ENCODE data around the gene HEG1. TPM values are rescaled to one million over a fixed set of nuclear protein-coding genes. Genes with fewer than 3 reads are reported as not detected.
A peak's percentile ranks its signal among the peaks of the same experiment; 100 is the strongest.

HEG1 gene
- total RNA-seq, 6 experiments from 2014 or later, result 88.6 to 126 (median 105) TPM

- Mint-ChIP-seq H3K4me1 (ENCODE audit: low read depth) (peaks cover 59% of the 10 kb centered on the region), H3K27me3 (ENCODE audit: insufficient read depth) (peaks cover 4% of the 10 kb centered on the region; the same call in 1 of the 2 replicates), H3K9me3 (peaks cover 6% of the 10 kb centered on the region; the same call in 1 of the 2 replicates), H3K4me3 (no peak overlapping the region), H3K36me3 (ENCODE audit: low read depth) (peaks cover 7% of the 10 kb centered on the region), H3K27ac (no peak overlapping the region)
- no peak for TF ChIP-seq CTCF (IDR thresholded peaks at IDR 0.05)
- no peak for DNase-seq
These were observed 22.1 kb upstream of the HEG1 start for GRCh38 chr3:125077864-125078263.

GRCh38 chr3:125076464-125076863, 20.7 kb upstream of the HEG1 start:
- no peak for TF ChIP-seq CTCF (IDR thresholded peaks at IDR 0.05)
- no peak overlapping the region for H3K27ac Mint-ChIP-seq
- H3K27me3 Mint-ChIP-seq (ENCODE audit: insufficient read depth), result peaks cover 4% of the 10 kb centered on the region; the same call in 1 of the 2 replicates
- no peak for DNase-seq
- H3K4me1 Mint-ChIP-seq (ENCODE audit: low read depth), result peaks cover 57% of the 10 kb centered on the region
- H3K36me3 Mint-ChIP-seq (ENCODE audit: low read depth), result peaks cover 7% of the 10 kb centered on the region
- peaks cover 6% of the 10 kb centered on the region; the same call in 1 of the 2 replicates for H3K9me3 Mint-ChIP-seq
- no peak overlapping the region for H3K4me3 Mint-ChIP-seq

DNA sequence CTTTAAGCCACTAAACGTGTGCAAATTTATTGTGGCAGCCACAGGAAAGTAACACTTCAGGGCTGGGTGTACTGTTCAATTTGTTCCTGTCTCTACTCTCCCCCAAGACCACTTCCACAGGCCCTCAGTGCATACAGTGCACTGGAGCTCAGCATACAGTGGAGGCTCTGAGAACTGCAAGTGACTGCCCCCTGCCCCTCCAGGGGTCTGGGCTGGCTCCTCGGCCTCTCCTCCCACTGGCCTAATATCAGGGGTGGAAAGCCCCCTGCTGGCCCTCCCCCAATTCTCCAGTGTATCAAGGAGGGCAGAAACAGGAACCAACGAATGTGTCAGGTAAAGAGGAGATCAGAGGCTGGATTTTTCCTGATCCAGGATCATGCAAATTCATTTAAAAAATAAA, 19.9 kb upstream of the HEG1 start:
- Mint-ChIP-seq H3K4me1 (ENCODE audit: low read depth) (peaks cover 55% of the 10 kb centered on the region), H3K4me3 (no peak overlapping the region), H3K27me3 (ENCODE audit: insufficient read depth) (peaks cover 4% of the 10 kb centered on the region; the same call in 1 of the 2 replicates), H3K27ac (no peak overlapping the region), H3K9me3 (peaks cover 6% of the 10 kb centered on the region; the same call in 1 of the 2 replicates), H3K36me3 (ENCODE audit: low read depth) (peaks cover 7% of the 10 kb centered on the region)
- no peak for TF ChIP-seq CTCF (IDR thresholded peaks at IDR 0.05)
- no peak for DNase-seq

DNA sequence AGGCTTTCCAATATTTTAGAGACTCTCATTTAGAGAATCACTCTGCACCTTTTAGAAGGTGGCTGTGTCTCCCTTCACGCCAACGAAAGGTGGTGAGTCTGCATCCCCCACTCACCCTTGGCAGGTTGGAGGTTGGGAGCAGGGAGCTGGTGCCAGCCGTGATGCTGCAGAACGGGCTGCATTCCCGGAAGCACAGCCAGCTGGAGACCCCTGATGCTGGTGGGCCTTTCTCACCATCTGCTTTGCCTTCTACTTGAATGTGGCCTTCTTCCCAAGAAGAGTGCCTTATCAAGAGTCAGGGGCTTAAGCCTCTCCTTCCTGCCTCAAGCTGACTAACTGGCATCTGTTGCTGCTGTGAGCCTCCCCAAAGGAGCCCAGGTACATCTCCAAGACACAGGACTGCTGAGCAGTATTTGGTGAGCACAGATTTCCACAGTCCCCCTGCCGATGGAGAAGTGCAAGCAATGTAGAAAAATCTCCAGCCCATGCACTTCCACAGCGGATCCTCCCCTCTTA, 17.7 kb upstream of the HEG1 start:
- Mint-ChIP-seq H3K4me1 (ENCODE audit: low read depth) (peaks cover 34% of the 10 kb centered on the region), H3K27ac (no peak overlapping the region), H3K27me3 (ENCODE audit: insufficient read depth) (peaks cover 2% of the 10 kb centered on the region; the same call in 1 of the 2 replicates), H3K9me3 (no peaks in the 10 kb centered on the region), H3K4me3 (no peak overlapping the region), H3K36me3 (ENCODE audit: low read depth) (no peaks in the 10 kb centered on the region)
- TF ChIP-seq CTCF (IDR thresholded peaks at IDR 0.05), result no peak
- no peak for DNase-seq

DNA sequence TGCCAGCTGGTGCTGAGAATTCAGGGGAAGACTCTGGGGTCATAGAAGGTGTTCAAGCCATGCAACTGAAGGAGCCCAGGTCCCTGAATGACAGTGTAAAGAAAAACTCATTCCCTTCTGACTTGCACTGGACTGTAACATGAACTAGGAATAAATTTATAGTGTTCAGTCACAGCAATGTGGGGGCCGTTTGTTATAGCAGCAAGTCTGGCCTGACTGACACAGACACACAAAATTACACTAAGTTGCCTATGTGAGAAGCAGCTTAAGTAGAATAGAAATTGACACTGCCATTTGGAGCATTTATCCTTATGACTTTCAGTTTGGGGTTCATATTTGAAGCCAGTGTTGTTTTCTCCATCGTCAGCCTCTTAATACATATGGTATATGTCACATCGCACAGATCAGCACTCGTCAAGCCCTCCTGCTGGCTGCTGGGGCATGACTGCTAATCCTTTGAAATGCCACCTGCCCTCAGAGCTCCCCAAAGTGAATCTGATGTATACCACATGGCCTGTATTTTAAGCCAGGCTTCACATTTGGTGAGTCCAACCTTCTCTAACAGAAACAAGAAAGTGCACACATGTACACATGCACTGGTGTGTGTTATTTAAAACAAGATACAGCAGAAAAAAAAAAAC, 17.1 kb upstream of the HEG1 start:
- no peak for TF ChIP-seq CTCF (IDR thresholded peaks at IDR 0.05)
- Mint-ChIP-seq H3K27ac (peak overlapping the region; percentile 48), H3K27me3 (ENCODE audit: insufficient read depth) (peaks cover 2% of the 10 kb centered on the region; the same call in 1 of the 2 replicates), H3K4me1 (ENCODE audit: low read depth) (peaks cover 28% of the 10 kb centered on the region), H3K36me3 (ENCODE audit: low read depth) (no peaks in the 10 kb centered on the region), H3K4me3 (no peak overlapping the region), H3K9me3 (no peaks in the 10 kb centered on the region)
- no peak for DNase-seq

All from HFFc6 (cell line).